ENCODE data around the gene SMAP1.
"Not testable (repeated sequence)": the region's sequence is repeated elsewhere in the genome, so short reads cannot be mapped to it uniquely, and the experiment has no call there.

DNA sequence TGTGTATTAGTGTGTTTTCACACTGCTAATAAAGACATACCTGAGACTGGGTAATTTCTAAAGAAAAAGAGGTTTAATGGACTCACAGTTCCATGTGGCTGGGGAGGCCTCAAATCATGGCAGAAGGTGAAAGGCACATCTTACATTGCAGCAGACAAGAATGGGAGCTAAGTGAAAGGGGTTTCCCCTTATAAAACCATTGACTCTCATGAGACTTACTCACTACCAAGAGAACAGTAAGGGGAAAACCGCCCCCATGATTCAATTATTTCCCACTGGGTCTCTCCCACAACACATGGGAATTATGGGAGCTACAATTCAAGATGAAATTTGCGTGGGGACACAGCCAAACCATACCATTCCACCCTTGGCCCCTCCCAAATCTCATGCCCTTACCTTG is 73.1 kb downstream of the SMAP1 start:
- TF ChIP-seq POLR2AphosphoS5 (IDR thresholded peaks at IDR 0.05; ENCODE audit: low read depth, low read length); TAF1 (IDR thresholded peaks at IDR 0.05; ENCODE audit: borderline replicate concordance, low read depth, low read length); POLR2A (IDR thresholded peaks at IDR 0.05; ENCODE audit: low read depth, low read length): not testable (repeated sequence)

All from GM12892 (cell line).